KMS-11 (cell line): ENCODE data around the gene TCF7L2.

Source experiments
- H2AFZ ChIP-seq: fragments of 200-600 bp; sonication (generic); 2 replicates; pipeline ENCODE4 v1.6.1; 2016; ENCODE audit warnings: antibody characterized with exemption, mixed run types, low read depth
- H3K27ac ChIP-seq: fragments of 200-600 bp; sonication (generic); 2 replicates; pipeline ENCODE4 v1.6.1; 2016; ENCODE audit warnings: mild to moderate bottlenecking, mixed run types
- H3K27me3 ChIP-seq: fragments of 200-600 bp; sonication (generic); 2 replicates; pipeline ENCODE4 v1.6.1; 2017; ENCODE audit warnings: mild to moderate bottlenecking, low read depth, mixed run types, moderate library complexity; ENCODE audit not compliant: insufficient read depth
- H3K36me3 ChIP-seq: fragments of 200-600 bp; sonication (generic); 2 replicates; pipeline ENCODE4 v1.6.1; 2017; ENCODE audit warnings: mild to moderate bottlenecking, mixed run types; ENCODE audit not compliant: insufficient read depth
- H3K4me1 ChIP-seq: fragments of 200-600 bp; sonication (generic); 2 replicates; pipeline ENCODE4 v1.6.1; 2016; ENCODE audit warnings: mild to moderate bottlenecking, low read depth, mixed run types; ENCODE audit not compliant: poor library complexity, severe bottlenecking
- H3K4me2 ChIP-seq: fragments of 200-600 bp; sonication (generic); 2 replicates; pipeline ENCODE4 v1.7.0; 2016; ENCODE audit warnings: mild to moderate bottlenecking, mixed run types
- H3K4me3 ChIP-seq: fragments of 200-600 bp; sonication (generic); IDR thresholded peaks from 2 replicates; pipeline ENCODE4 v1.6.1; 2017; ENCODE audit warnings: low read depth, low read length, mixed read lengths; ENCODE audit not compliant: insufficient read depth
- H3K79me2 ChIP-seq: fragments of 200-600 bp; sonication (generic); 2 replicates; pipeline ENCODE4 v1.6.1; 2016; ENCODE audit warnings: low read depth, mixed run types; ENCODE audit not compliant: insufficient read depth
- H3K9ac ChIP-seq: fragments of 200-600 bp; sonication (generic); 2 replicates; pipeline ENCODE4 v1.6.1; 2016; ENCODE audit warnings: mild to moderate bottlenecking, mixed run types
- H4K20me1 ChIP-seq: fragments of 200-600 bp; sonication (generic); 2 replicates; pipeline ENCODE4 v1.6.1; 2016; ENCODE audit warnings: mild to moderate bottlenecking, mixed run types; ENCODE audit not compliant: insufficient read depth
- TF ChIP-seq, protein P1 (sequence below): fragments of 200-600 bp; sonication (generic); conservative IDR thresholded peaks from 2 replicates; pipeline ENCODE4 v1.6.1; 2017; ENCODE audit warnings: low read depth, mild to moderate bottlenecking, antibody characterized with exemption, low read length, moderate library complexity, mixed read lengths

TCF7L2 gene

DNA sequence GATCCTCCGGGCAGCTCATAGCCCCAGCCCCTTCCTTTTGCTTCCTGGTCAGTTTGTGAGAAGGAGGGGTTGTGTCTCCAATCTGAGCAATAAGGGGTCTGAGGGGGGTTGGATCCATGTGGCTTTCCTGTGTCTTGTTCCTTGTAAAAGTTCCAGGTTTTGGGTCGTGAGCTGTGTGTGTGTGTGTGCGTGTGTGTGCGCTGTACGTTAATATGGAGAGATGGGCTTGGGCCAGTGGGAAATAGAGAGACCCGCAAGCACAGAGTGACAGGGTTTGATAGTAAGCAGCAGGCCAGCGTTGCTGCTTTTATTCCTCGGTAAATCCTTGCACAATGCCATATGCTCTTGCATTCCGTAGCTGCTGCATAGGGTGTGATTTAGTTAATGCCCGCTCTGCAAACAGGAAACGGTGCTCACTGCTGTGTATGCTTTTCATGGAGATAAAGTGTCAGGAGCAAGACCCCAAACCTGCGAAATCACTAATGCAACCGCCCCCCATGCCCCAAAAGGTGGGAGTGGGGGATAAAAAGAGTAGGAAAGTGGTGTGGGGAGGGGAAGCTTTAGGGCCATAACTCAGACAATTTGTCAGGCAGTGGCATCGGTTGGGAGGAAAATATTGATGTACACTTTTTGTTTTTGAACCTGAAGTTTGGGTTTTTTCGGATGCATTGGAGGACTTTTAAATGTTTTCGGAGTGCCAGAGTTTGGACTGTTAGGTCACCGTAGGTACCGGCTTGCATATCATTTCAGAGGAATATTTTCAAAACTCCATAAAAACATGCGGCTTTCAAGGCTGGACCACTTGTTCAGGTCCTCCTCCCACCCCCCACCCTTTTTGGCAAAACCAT, 108.7 kb downstream of the TCF7L2 start:
- H3K36me3 ChIP-seq = no peaks in the 10 kb centered on the region
- no peaks in the 10 kb centered on the region for H4K20me1 ChIP-seq
- H3K4me1 ChIP-seq = no peaks in the 10 kb centered on the region
- H3K27me3 ChIP-seq = no peaks in the 10 kb centered on the region
- H3K9ac ChIP-seq = no peak overlapping the region
- no peak overlapping the region for H3K4me2 ChIP-seq
- H3K4me3 ChIP-seq = no peak overlapping the region
- H3K27ac ChIP-seq = no peak overlapping the region
- TF ChIP-seq, protein P1, sequence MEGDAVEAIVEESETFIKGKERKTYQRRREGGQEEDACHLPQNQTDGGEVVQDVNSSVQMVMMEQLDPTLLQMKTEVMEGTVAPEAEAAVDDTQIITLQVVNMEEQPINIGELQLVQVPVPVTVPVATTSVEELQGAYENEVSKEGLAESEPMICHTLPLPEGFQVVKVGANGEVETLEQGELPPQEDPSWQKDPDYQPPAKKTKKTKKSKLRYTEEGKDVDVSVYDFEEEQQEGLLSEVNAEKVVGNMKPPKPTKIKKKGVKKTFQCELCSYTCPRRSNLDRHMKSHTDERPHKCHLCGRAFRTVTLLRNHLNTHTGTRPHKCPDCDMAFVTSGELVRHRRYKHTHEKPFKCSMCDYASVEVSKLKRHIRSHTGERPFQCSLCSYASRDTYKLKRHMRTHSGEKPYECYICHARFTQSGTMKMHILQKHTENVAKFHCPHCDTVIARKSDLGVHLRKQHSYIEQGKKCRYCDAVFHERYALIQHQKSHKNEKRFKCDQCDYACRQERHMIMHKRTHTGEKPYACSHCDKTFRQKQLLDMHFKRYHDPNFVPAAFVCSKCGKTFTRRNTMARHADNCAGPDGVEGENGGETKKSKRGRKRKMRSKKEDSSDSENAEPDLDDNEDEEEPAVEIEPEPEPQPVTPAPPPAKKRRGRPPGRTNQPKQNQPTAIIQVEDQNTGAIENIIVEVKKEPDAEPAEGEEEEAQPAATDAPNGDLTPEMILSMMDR = no peak
- H2AFZ ChIP-seq = no peak overlapping the region
- H3K79me2 ChIP-seq = no peaks in the 10 kb centered on the region

DNA sequence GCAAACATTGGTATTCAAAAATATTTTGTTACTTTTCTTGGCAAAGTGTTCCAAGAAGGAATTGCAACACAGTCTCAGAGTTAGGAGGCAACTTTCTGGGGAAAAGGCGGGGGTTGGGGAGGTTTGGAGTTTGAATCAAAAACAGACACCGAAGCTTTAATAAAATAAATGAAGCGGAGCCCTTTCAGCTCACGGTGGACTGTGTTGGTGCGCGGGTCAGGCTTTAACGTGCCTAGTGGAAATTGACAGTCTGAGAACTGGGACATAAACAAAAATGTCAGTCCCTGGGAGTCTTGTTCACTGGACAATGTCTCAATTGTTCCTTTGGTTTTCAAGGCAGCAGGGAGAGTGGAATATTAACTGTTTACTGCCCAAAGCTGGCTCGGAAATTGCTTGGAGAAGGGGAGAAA, 109.3 kb downstream of the TCF7L2 start:
- Histone ChIP-seq H3K27me3 (no peaks in the 10 kb centered on the region), H3K79me2 (no peaks in the 10 kb centered on the region), H4K20me1 (no peaks in the 10 kb centered on the region), H3K27ac (no peak overlapping the region), H3K4me3 (no peak overlapping the region), H3K4me1 (no peaks in the 10 kb centered on the region), H3K9ac (no peak overlapping the region), H3K4me2 (no peak overlapping the region), H2AFZ (no peak overlapping the region), H3K36me3 (no peaks in the 10 kb centered on the region)
- TF ChIP-seq, protein P1 = no peak

DNA sequence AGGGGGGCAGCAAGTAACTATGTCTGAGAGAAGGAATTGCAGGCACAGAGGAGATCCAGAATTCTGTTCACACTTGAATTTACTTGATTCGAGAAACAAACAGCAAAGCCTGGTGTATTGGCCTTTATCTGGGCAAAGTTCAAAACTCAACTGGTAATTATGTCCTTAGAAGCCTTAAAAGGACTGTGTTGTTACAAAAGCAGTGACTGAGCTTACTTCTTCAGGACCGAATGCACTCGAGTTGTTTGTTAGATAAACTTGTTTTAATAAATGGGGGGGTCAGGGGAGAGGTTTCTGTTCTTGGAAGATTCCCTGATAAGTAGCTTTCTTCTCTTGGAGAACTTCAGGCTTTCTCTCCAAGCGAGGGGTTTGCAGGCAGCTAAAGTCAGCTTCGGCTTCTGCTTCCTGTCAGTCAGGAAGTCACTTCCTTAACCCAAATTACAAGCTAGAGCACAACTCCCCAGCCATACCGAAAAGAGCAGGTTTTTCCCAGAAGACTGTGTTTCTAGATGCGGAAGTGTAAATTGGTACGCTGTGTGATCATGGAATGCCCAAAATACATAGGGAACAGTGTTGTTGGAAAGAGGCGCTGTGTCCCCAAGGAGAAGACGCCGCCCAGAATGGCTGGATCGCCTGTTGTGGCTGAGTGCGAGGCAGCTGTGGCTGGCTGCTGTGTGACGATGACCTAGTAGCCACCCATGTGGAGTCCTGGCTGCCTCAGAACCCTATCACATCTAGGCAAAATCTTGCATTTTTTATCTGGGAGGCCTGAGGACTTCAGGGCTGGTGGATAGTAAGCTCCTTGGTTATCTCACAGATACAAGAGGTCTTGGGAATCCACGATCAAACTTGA, 110.4 kb downstream of the TCF7L2 start:
- no peaks in the 10 kb centered on the region for H3K79me2 ChIP-seq

DNA sequence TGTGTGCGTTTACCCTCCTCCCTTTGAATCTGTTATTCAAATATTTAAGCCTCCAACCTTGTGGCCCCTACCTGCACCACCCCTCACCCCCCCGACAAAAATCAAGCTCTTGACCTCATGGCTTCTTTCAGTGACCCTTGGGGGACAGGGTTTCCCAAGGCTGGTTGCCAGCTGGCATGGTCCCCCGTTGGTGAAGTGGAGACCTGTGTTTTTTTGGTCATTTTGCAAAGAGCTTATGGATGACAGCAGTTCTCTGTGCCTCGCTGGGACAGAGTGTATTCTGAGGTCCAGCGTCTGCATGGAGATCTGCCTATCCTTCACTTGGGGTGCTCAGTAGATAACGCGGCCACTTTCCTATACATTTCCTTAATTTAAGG, 111.0 kb downstream of the TCF7L2 start:
- Histone ChIP-seq H3K79me2 (no peaks in the 10 kb centered on the region), H2AFZ (no peak overlapping the region), H4K20me1 (no peaks in the 10 kb centered on the region), H3K9ac (no peak overlapping the region), H3K27ac (no peak overlapping the region), H3K4me3 (no peak overlapping the region), H3K4me2 (no peak overlapping the region), H3K4me1 (no peaks in the 10 kb centered on the region), H3K27me3 (no peaks in the 10 kb centered on the region), H3K36me3 (no peaks in the 10 kb centered on the region)
- TF ChIP-seq, protein P1 = no peak

More for the DNA sequence above, 110.4 kb downstream of the TCF7L2 start:
- TF ChIP-seq, protein P1 = no peak
- H3K4me3 ChIP-seq = no peak overlapping the region
- no peak overlapping the region for H3K9ac ChIP-seq
- H2AFZ ChIP-seq = no peak overlapping the region
- H3K27ac ChIP-seq = no peak overlapping the region
- no peaks in the 10 kb centered on the region for H4K20me1 ChIP-seq
- no peaks in the 10 kb centered on the region for H3K36me3 ChIP-seq
- H3K4me1 ChIP-seq = no peaks in the 10 kb centered on the region
- H3K4me2 ChIP-seq = no peak overlapping the region
- no peaks in the 10 kb centered on the region for H3K27me3 ChIP-seq
